Kidney epithelial cell (primary cell): Measurements from ENCODE around the gene SLC6A4. TPM values are rescaled to one million over a fixed set of nuclear protein-coding genes. Genes with fewer than 3 reads are reported as not detected.

Experiments used
- DNase-seq: peaks from one replicate; pipeline ENCODE4 v3.0.0-alpha.2; 2010; ENCODE audit warnings: low read depth
- H3K27me3 ChIP-seq: 2 replicates; pipeline ENCODE4 v1.6.0; 2011; ENCODE audit warnings: low read length; ENCODE audit not compliant: control insufficient read depth, insufficient read depth
- H3K36me3 ChIP-seq: 2 replicates; pipeline ENCODE4 v1.5.1; 2011; ENCODE audit warnings: low read length; ENCODE audit not compliant: control insufficient read depth, insufficient read depth
- H3K4me3 ChIP-seq: 2 replicates; pipeline ENCODE4 v1.5.1; 2011; ENCODE audit warnings: low read depth, mild to moderate bottlenecking, control low read depth, low read length
- CTCF ChIP-seq: IDR thresholded peaks from 2 replicates; pipeline ENCODE4 v1.5.1; 2011; ENCODE audit warnings: mild to moderate bottlenecking, moderate library complexity, low read length, control low read depth, inconsistent platforms; ENCODE audit not compliant: insufficient read depth, poor library complexity, severe bottlenecking
- total RNA-seq: library from RNA; depleted of rRNA; stranded (reverse); fragments of >200 nt; gene quantifications from 2 replicates; pipeline ENCODE4 v1.2.3, GENCODE V29; 2015

SLC6A4 gene
- total RNA-seq, 1 donor from 2014 or later = under 0.01 TPM

- TF ChIP-seq CTCF = no peak
- H3K36me3 ChIP-seq = peaks cover 1% of the 10 kb centered on the region
- DNase-seq = no peak
- no peak overlapping the region for H3K4me3 ChIP-seq
- no peaks in the 10 kb centered on the region for H3K27me3 ChIP-seq
These were observed 18.7 kb upstream of the SLC6A4 start for GRCh38 chr17:30254150-30254549.

GRCh38 chr17:30253312-30253711 lies 17.8 kb upstream of the SLC6A4 start:
- no peak overlapping the region for H3K4me3 ChIP-seq
- H3K27me3 ChIP-seq = no peaks in the 10 kb centered on the region
- H3K36me3 ChIP-seq = peaks cover 4% of the 10 kb centered on the region
- no peak for DNase-seq
- TF ChIP-seq CTCF = no peak

GRCh38 chr17:30251931-30252330 lies 16.4 kb upstream of the SLC6A4 start:
- no peak for DNase-seq
- Histone ChIP-seq H3K36me3 (peaks cover 4% of the 10 kb centered on the region), H3K4me3 (no peak overlapping the region), H3K27me3 (no peaks in the 10 kb centered on the region)
- no peak for TF ChIP-seq CTCF

GRCh38 chr17:30249460-30249859 lies 14.0 kb upstream of the SLC6A4 start:
- H3K27me3 ChIP-seq = no peaks in the 10 kb centered on the region
- H3K4me3 ChIP-seq = no peak overlapping the region
- peaks cover 4% of the 10 kb centered on the region for H3K36me3 ChIP-seq
- no peak for TF ChIP-seq CTCF
- DNase-seq = no peak

GRCh38 chr17:30248786-30249185 lies 13.3 kb upstream of the SLC6A4 start:
- DNase-seq = no peak
- Histone ChIP-seq H3K36me3 (peaks cover 4% of the 10 kb centered on the region), H3K27me3 (no peaks in the 10 kb centered on the region), H3K4me3 (no peak overlapping the region)
- no peak for TF ChIP-seq CTCF

- no peak for DNase-seq
- Histone ChIP-seq H3K36me3 (peaks cover 4% of the 10 kb centered on the region), H3K27me3 (no peaks in the 10 kb centered on the region), H3K4me3 (no peak overlapping the region)
- no peak for TF ChIP-seq CTCF
These were observed 11.0 kb upstream of the SLC6A4 start for GRCh38 chr17:30246460-30246859.
